GM12878 (cell line): ENCODE measurements around the gene HIVEP3. TPM values are rescaled to one million over a fixed set of nuclear protein-coding genes. Genes with fewer than 3 reads are reported as not detected.
A peak's percentile ranks its signal among the peaks of the same experiment; 100 is the strongest.

ENCODE experiments used
- ATAC-seq: fragments of 200-7000 bp; cut with Tn5 transposase; 3 replicates; pipeline ENCODE4 v1.9.1; 2020; ENCODE audit warnings: mild to moderate bottlenecking, moderate library complexity
- BruUV-seq: library from RNA; stranded (reverse); fragments of 400-500 nt; replicated peaks from 2 replicates; lab custom pipeline; 2021; lab: Mats Ljungman, UMichigan
- CTCF ChIA-PET: fragments of 300-600 bp; sonication (Branson Sonifier 250); formaldehyde crosslinking; extraction: SDS; loops from one replicate; lab custom pipeline; 2021; ENCODE audit warnings: inconsistent platforms; lab: Yijun Ruan, JAX
- POLR2A ChIA-PET: fragments of 350-600 bp; formaldehyde crosslinking; extraction: SDS; loops from one replicate; lab custom pipeline; 2021; ENCODE audit warnings: inconsistent platforms; lab: Charles Lee
- RAD21 ChIA-PET: fragments of 300-600 bp; sonication (Branson Sonifier 250); formaldehyde crosslinking; loops from one replicate; lab custom pipeline; 2023; ENCODE audit warnings: antibody characterized with exemption; ENCODE audit not compliant: unreplicated experiment; lab: Charles Lee
- SMC1A ChIA-PET: fragments of 300-600 bp; sonication (Branson Sonifier 250); formaldehyde crosslinking; loops from one replicate; lab custom pipeline; 2023; ENCODE audit not compliant: unreplicated experiment, uncharacterized antibody; lab: Charles Lee
- DNase-seq: peaks from one replicate; pipeline ENCODE4 v3.0.0-alpha.2; 2011; ENCODE audit warnings: low read depth, low spot score
- FAIRE-seq: peaks from 3 replicates; lab custom pipeline; 2011; peaks lifted over from hg19 to GRCh38; lab: Jason Lieb, UNC
- H2AFZ ChIP-seq: 2 replicates; pipeline ENCODE4 v1.6.0; 2011; ENCODE audit warnings: low read depth, low read length, control low read depth; ENCODE audit not compliant: control insufficient read depth
- H3K27ac ChIP-seq: 2 replicates; pipeline ENCODE4 v1.5.1; 2011; ENCODE audit warnings: control low read depth; ENCODE audit not compliant: control insufficient read depth, insufficient read depth
- H3K27me3 ChIP-seq, 2 experiments: replicated peaks in 1 of 2; 2 replicates each; pipeline versions ENCODE4 v1.6.0 to v1.6.1; 2011; ENCODE audit warnings: low read length in 1 of 2; ENCODE audit not compliant: control insufficient read depth in 2 of 2, insufficient read depth in 2 of 2
- H3K36me3 ChIP-seq, 2 experiments: 2 replicates each; pipeline ENCODE4 v1.5.1; 2011; ENCODE audit warnings: low read length in 1 of 2; ENCODE audit not compliant: control insufficient read depth in 2 of 2, insufficient read depth in 2 of 2
- H3K4me1 ChIP-seq: 2 replicates; pipeline ENCODE4 v1.6.1; 2011; ENCODE audit warnings: mild to moderate bottlenecking, low read length, moderate library complexity, mixed read lengths; ENCODE audit not compliant: control insufficient read depth, insufficient read depth
- H3K4me2 ChIP-seq: 2 replicates; pipeline ENCODE4 v1.6.0; 2011; ENCODE audit warnings: control low read depth; ENCODE audit not compliant: control insufficient read depth, insufficient read depth
- H3K4me3 ChIP-seq: fragments of 200-600 bp; sonication (generic); 2 replicates; pipeline ENCODE4 v1.5.1; 2016
- H3K79me2 ChIP-seq: 2 replicates; pipeline ENCODE4 v1.6.0; 2011; ENCODE audit warnings: low read length; ENCODE audit not compliant: control insufficient read depth, insufficient read depth
- H3K9ac ChIP-seq: 2 replicates; pipeline ENCODE4 v1.8.0; 2011; ENCODE audit warnings: low read length, control low read depth, mixed read lengths; ENCODE audit not compliant: control insufficient read depth, insufficient read depth
- H3K9me3 ChIP-seq: replicated peaks from 3 replicates; pipeline ENCODE4 v1.5.1; 2011; ENCODE audit warnings: mild to moderate bottlenecking, low read length; ENCODE audit not compliant: control insufficient read depth, insufficient read depth
- H4K20me1 ChIP-seq: 2 replicates; pipeline ENCODE4 v1.6.0; 2011; ENCODE audit not compliant: control insufficient read depth, insufficient read depth
- E4F1 ChIP-seq: fragments of 450-650 bp; IDR thresholded peaks from 2 replicates; pipeline ENCODE4 v1.6.1; 2018; ENCODE audit warnings: borderline replicate concordance, mild to moderate bottlenecking; ENCODE audit not compliant: partially characterized antibody
- FOXK2 ChIP-seq: fragments of 450-650 bp; IDR thresholded peaks from 2 replicates; pipeline ENCODE4 v1.6.1; 2017; ENCODE audit warnings: mild to moderate bottlenecking, moderate library complexity
- PAX8 ChIP-seq: fragments of 450-650 bp; IDR thresholded peaks from 2 replicates; pipeline ENCODE4 v1.6.1; 2017; ENCODE audit warnings: mild to moderate bottlenecking, moderate library complexity
- RAD51 ChIP-seq: fragments of 450-650 bp; IDR thresholded peaks from 2 replicates; pipeline ENCODE4 v1.6.1; 2016; ENCODE audit warnings: moderate library complexity, mild to moderate bottlenecking, inconsistent platforms
- SPI1 ChIP-seq: IDR thresholded peaks from 2 replicates; pipeline ENCODE4 v1.6.1; 2011; ENCODE audit warnings: low read depth, mild to moderate bottlenecking, low read length, moderate library complexity, borderline replicate concordance; ENCODE audit not compliant: insufficient read depth
- WRNIP1 ChIP-seq: IDR thresholded peaks from 2 replicates; pipeline ENCODE4 v1.6.1; 2011; ENCODE audit warnings: low read depth, low read length, improper control_type of control experiment, borderline replicate concordance
- WGBS: methylation state at CpG from one replicate; pipeline ENCODE4 v1.1.6; 2016; ENCODE audit warnings: low lambda C conversion rate; ENCODE audit not compliant: insufficient replicate concordance, insufficient coverage; ENCODE audit errors: missing lambda C conversion rate; 5-methylcytosine and 5-hydroxymethylcytosine counted together
- in situ Hi-C: fragments of 300-500 bp; cut with MboI; formaldehyde crosslinking; loops from 9 replicates; pipeline ENCODE4 v1.14.3; 2018; ENCODE audit warnings: mixed read lengths
- intact Hi-C: fragments of 100-400 bp; cut with micrococcal nuclease; formaldehyde crosslinking; loops from one replicate; pipeline ENCODE4 v1.14.2; 2022; ENCODE audit not compliant: unreplicated experiment
- polyA plus RNA-seq, 11 experiments: library from polyadenylated mRNA; depleted of rRNA in 4 of 11; unstranded in 6 of 11; stranded (reverse) in 5 of 11; fragments of >200 nt; fragmentation: Nextera tagmentation in 4 of 11; fragmentation: Illumina TruSeq in 1 of 11; extraction: Ambion mirVana in 4 of 11; extraction: Trizol in 1 of 11; gene quantifications; 1 replicate in 1 of 11; 2 replicates in 10 of 11; pipeline versions ENCODE4 v1.2.1 to v1.2.3, GENCODE V29; 2011 to 2016; ENCODE audit warnings: inconsistent platforms in 2 of 11, missing spikeins in 2 of 11, low read depth in 1 of 11
- total RNA-seq, 4 experiments: library from RNA; depleted of rRNA in 3 of 4; stranded (reverse); fragments of >200 nt in 3 of 4; fragmentation: Illumina TruSeq in 1 of 4; extraction: Trizol in 1 of 4; gene quantifications; 2 replicates each; pipeline versions ENCODE4 v1.2.1 to v1.2.3, GENCODE V29; 2013 to 2021

HIVEP3 gene
- total and polyA plus RNA-seq, 10 of the 15 experiments (the other 5 are each of a cell fraction or from before 2014, with no cell fraction given), result 1.8 to 13.6 (median 3.8) TPM

GRCh38 chr1:41611932-41612450 lies 306.7 kb downstream of the HIVEP3 start (continued):
- TF ChIP-seq E4F1 (no peak), FOXK2 (no peak), RAD51 (no peak), PAX8 (no peak)

GRCh38 chr1:41611068-41611931 lies 307.4 kb downstream of the HIVEP3 start:
- no peak overlapping the region for H3K4me2 ChIP-seq
- no peaks in the 10 kb centered on the region for H3K79me2 ChIP-seq
- H3K9ac ChIP-seq, result no peak overlapping the region
- no peaks in the 10 kb centered on the region for H4K20me1 ChIP-seq
- CTCF ChIA-PET, result interaction anchor here (0.5 kb wide), 1 partner anchor 546 kb away, joined by 3 read pairs; no protein-coding TSS in a partner anchor
- SMC1A ChIA-PET, result interaction anchor here (1.2 kb wide), 1 partner anchor 10 kb away, joined by 3 read pairs; no protein-coding TSS in a partner anchor
- no peaks in the 10 kb centered on the region for H3K9me3 ChIP-seq
- intact Hi-C loops, result no loop called here
- RAD21 ChIA-PET, result no interaction called here
- H3K27ac ChIP-seq, result no peak overlapping the region
- BruUV-seq, result no TSS peak
- ATAC-seq (no peak), DNase-seq (no peak), FAIRE-seq (no peak)
- WGBS, result 85% methylated on average over 17 of the region's 17 CpGs
- no peaks in the 10 kb centered on the region for H3K27me3 ChIP-seq
- H3K4me1 ChIP-seq, result no peaks in the 10 kb centered on the region
- TF ChIP-seq SPI1 (peak; percentile 54; the same call in 1 of the 2 replicates), WRNIP1 (no peak)
- no peak overlapping the region for H3K4me3 ChIP-seq
- no peak overlapping the region for H2AFZ ChIP-seq
- in situ Hi-C loops, result no loop called here
- no peaks in the 10 kb centered on the region for H3K36me3 ChIP-seq
- POLR2A ChIA-PET, result no interaction called here
